ENCODE results near the gene ZCCHC7.

Gene ZCCHC7

DNA sequence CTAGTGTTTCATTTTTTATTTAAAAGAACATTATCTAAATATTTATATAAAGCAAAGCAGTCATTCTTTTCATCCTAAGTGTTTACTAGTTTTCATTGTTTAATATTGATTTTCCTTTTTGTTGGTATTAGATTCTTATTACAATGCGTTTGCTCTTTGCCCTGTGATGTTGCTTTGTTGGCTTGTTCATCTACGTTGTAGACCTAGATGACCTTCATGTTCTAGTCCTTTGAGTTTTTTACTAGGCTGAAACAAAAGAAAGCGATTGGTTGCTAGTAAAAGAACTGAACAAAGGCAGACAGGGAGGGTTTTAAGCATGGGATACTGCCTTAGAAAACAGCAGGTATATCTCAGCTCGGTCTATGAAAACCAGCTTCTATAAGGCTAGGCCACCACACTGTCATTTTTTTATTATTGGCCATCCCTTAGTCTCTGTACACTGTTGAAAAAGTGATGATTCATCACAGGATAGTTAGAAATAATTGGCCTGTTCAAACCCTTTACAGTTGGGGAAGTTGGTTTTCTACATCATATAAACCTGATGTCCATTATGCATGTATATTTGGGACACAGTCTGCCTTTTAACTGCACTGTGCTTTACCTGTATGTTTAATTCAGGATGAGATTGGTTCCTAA lies 119.0 kb downstream of the ZCCHC7 start:
- no peak overlapping the region for H3K27ac ChIP-seq
- TF ChIP-seq ZFX (IDR thresholded peaks at IDR 0.05): no peak
- TF ChIP-seq, protein P1, sequence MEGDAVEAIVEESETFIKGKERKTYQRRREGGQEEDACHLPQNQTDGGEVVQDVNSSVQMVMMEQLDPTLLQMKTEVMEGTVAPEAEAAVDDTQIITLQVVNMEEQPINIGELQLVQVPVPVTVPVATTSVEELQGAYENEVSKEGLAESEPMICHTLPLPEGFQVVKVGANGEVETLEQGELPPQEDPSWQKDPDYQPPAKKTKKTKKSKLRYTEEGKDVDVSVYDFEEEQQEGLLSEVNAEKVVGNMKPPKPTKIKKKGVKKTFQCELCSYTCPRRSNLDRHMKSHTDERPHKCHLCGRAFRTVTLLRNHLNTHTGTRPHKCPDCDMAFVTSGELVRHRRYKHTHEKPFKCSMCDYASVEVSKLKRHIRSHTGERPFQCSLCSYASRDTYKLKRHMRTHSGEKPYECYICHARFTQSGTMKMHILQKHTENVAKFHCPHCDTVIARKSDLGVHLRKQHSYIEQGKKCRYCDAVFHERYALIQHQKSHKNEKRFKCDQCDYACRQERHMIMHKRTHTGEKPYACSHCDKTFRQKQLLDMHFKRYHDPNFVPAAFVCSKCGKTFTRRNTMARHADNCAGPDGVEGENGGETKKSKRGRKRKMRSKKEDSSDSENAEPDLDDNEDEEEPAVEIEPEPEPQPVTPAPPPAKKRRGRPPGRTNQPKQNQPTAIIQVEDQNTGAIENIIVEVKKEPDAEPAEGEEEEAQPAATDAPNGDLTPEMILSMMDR (conservative IDR thresholded peaks at IDR 0.05): no peak

DNA sequence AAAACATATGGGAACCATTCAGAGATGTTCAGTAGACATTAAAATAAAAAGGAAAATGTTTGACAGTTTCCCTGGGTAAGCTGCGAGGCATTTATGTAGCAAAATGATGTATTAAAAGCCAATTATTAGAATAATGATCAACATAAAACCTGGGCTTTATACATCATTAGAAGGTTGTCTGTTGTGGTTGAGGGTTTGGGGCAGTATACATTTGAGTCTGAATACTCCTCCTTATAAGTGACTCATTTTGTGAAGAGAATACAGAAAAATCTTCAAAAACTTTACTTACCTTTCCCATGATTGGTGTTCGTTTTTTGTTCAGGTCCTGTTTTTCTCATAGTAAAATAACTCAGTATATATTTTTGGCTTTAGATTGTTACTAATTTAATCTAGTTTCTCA lies 119.5 kb downstream of the ZCCHC7 start:
- no peak for TF ChIP-seq ZFX (IDR thresholded peaks at IDR 0.05)
- TF ChIP-seq, protein P1 (conservative IDR thresholded peaks at IDR 0.05): no peak
- H3K27ac ChIP-seq: no peak overlapping the region

DNA sequence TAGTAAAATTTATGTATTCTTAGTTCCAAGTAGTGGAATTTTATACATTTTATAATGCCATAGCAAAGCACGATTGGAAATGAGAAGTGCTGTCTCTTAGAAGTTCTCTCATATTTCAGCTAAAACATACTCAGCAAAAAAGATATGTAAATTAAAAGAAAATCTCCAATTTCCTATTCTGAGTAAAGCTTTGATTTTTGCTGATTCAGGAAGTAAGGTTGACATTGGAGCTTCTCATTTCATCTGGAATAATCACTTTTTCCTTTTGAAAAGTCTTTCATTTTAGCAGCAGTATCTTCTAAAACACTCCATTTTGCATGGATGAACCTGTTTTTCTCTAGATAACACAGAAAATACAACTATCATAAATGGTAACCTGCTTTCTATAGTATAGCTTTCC lies 121.0 kb downstream of the ZCCHC7 start:
- TF ChIP-seq, protein P1 (conservative IDR thresholded peaks at IDR 0.05): no peak
- TF ChIP-seq ZFX (IDR thresholded peaks at IDR 0.05): no peak
- no peak overlapping the region for H3K27ac ChIP-seq

DNA sequence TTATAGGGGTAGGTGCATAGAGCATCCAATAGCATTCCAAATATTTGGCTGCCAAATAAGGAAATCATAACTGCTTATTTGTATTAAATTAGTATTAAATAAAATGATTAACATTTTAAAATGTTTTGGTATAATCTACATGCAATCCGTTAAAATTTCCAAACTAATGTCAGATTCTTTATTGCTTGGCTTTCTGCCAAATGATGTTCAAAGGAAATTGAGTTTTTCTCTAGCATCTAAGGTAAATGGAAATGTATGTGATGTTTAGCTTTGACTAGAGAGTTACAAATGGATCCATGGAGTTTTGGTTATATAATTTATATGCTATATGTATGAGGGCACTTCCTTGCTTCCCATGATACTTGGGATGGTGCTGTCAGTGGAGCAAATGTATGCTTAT lies 121.7 kb downstream of the ZCCHC7 start:
- no peak for TF ChIP-seq ZFX (IDR thresholded peaks at IDR 0.05)
- TF ChIP-seq, protein P1 (conservative IDR thresholded peaks at IDR 0.05): no peak
- no peak overlapping the region for H3K27ac ChIP-seq

DNA sequence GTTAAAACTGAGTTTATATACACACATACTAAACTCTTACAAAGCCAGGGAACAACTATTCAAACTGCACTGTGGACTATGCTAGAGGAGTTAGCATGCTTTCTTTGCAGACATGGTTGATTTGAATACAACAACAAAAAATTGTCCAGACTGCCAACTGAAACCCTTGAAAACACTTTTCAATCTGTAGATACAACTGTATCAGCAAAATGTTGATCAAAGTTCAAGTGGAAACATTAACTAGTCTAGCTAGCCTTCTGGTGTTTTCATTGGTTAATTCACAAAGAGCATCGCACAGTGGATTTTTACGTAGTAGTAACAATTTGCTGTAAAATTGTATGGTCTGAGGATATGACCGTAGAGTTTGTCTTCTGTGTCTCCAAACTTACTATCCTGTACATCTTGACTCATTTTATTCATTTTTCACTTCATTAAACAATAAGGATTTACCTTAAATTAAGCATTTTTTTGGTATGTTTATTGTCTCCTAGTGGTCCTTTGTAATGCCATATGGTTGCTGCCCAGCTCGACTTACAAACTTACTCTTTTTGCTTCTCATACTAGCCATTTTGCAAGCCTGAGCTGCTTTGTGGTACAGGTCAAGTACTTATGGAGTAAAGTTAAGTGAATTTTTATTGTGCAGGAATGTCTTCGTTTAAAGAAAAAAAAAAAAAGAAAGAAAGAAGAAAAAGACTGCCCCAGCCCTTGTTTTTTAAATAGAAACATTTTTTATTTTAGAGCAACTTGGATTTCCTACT lies 123.4 kb downstream of the ZCCHC7 start:
- no peak for TF ChIP-seq ZFX (IDR thresholded peaks at IDR 0.05)
- TF ChIP-seq, protein P1 (conservative IDR thresholded peaks at IDR 0.05): no peak

DNA sequence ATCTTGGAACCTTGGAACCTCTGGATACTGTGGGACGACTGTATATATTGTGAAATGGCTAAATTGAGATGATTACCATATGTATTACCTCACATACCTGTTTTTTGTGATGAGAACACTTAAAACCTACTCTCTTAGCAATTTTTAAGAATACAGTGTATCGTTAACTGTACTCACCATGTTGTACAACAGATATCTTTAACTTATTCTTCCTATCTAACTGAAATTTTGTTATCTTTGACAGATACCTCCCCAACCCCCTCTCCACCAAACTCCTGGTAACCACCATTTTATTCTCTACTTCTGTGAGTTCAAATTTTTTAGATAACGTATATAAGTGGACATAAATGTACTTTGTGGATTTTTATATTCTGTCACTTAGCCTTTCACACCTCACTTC lies 126.5 kb downstream of the ZCCHC7 start:
- H3K27ac ChIP-seq: no peak overlapping the region
- TF ChIP-seq, protein P1 (conservative IDR thresholded peaks at IDR 0.05): no peak
- TF ChIP-seq ZFX (IDR thresholded peaks at IDR 0.05): no peak

More for the DNA sequence above, 123.4 kb downstream of the ZCCHC7 start:
- H3K27ac ChIP-seq: no peak overlapping the region

DNA sequence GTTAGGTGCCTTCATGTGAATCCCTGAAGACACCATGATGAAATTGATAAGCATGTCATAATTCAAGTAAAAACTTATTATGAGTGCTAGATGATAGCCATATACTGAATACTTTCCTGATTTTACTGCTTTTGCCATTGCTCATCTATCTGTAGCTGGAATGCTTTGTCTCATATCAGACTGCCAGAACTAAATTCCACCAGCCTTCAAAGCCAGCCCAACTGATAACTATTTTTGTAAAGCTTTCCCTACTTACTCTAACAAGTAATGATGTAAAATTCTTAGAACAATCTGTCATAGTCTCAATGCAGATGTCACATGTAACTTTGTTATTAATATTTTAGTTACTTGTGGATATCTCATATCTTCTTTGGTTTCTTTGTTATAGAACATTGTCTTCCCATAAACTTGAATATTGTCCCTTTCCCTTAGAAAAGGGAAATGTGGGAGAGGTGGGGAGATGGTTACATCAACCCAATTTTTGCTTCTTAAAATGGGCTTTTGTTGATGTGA lies 128.3 kb downstream of the ZCCHC7 start:
- no peak overlapping the region for H3K27ac ChIP-seq
- TF ChIP-seq, protein P1 (conservative IDR thresholded peaks at IDR 0.05): no peak
- TF ChIP-seq ZFX (IDR thresholded peaks at IDR 0.05): no peak

Data from C4-2B (cell line).